Activated CD4-positive, alpha-beta T cell treated with anti-CD3 and anti-CD28 coated beads, Interleukin-2, amount 50 U/mL, for 1 hour (primary cell): ENCODE data around the gene HAGHL.
"Not testable (repeated sequence)": the region's sequence is repeated elsewhere in the genome, so short reads cannot be mapped to it uniquely, and the experiment has no call there.

Experiments used
- DNase-seq: peaks from one replicate; pipeline ENCODE4 v3.0.0-alpha.2; 2020

HAGHL gene

GRCh38 chr16:760545-761343 is 33.8 kb downstream of the HAGHL start, which contains the start of gene MSLN:
Gene MSLN (plus strand): TSS chr16:760734. CDS start chr16:762681, 1,947 bp downstream.
- no peak for DNase-seq

- no peak for DNase-seq
Observed at GRCh38 chr16:761625-762513, 35.0 kb downstream of the HAGHL start.

- no peak for DNase-seq
Observed at GRCh38 chr16:762595-763268, 35.8 kb downstream of the HAGHL start.

GRCh38 chr16:763369-764183 is 36.7 kb downstream of the HAGHL start:
- no peak for DNase-seq

- DNase-seq: no peak
Observed at GRCh38 chr16:764184-764750, 37.4 kb downstream of the HAGHL start.

GRCh38 chr16:764848-765487 is 38.1 kb downstream of the HAGHL start:
- DNase-seq: no peak

- no peak for DNase-seq
Observed at GRCh38 chr16:765488-765865, 38.6 kb downstream of the HAGHL start.

- no peak for DNase-seq
Observed at GRCh38 chr16:766008-766819, 39.3 kb downstream of the HAGHL start.

- DNase-seq: no peak
Observed at GRCh38 chr16:766820-767640, 40.1 kb downstream of the HAGHL start.

- no peak for DNase-seq
Observed at GRCh38 chr16:767743-768235, 40.9 kb downstream of the HAGHL start.

GRCh38 chr16:768428-768827 is 41.5 kb downstream of the HAGHL start:
- no peak for DNase-seq

- no peak for DNase-seq
Observed at GRCh38 chr16:769184-769784, 42.4 kb downstream of the HAGHL start.

- DNase-seq: no peak
Observed at GRCh38 chr16:769934-770333, 43.0 kb downstream of the HAGHL start.

- DNase-seq: no peak
Observed at GRCh38 chr16:770411-770810, 43.5 kb downstream of the HAGHL start.

GRCh38 chr16:772959-773358 is 46.1 kb downstream of the HAGHL start:
- no peak for DNase-seq

GRCh38 chr16:774086-775001 is 47.4 kb downstream of the HAGHL start:
- no peak for DNase-seq

- DNase-seq: no peak
Observed at GRCh38 chr16:775236-775796, 48.4 kb downstream of the HAGHL start.

GRCh38 chr16:776298-776697 is 49.4 kb downstream of the HAGHL start:
- not testable (repeated sequence) for DNase-seq
